Lower leg skin (tissue), 3 donors: ENCODE results near the gene UBE2D4.

Experiments
- CTCF ChIP-seq, 3 donors: fragments of 450-650 bp; IDR thresholded peaks; one replicate each; pipeline ENCODE4 v1.5.1; 2016; ENCODE audit warnings: antibody characterized with exemption in 3 of 3, mild to moderate bottlenecking in 3 of 3, moderate library complexity in 2 of 3
- POLR2A ChIP-seq, 2 donors: fragments of 450-650 bp; IDR thresholded peaks; one replicate each; pipeline ENCODE4 v1.6.1; 2016 to 2017; ENCODE audit warnings: antibody characterized with exemption in 2 of 2, mild to moderate bottlenecking in 1 of 2, moderate library complexity in 1 of 2

GRCh38 chr7:43877968-43878864 lies 48.0 kb upstream of the UBE2D4 start:
- TF ChIP-seq CTCF (IDR thresholded peaks at IDR 0.05) (no peak), POLR2A (IDR thresholded peaks at IDR 0.05) (no peak)
